Peyer's patch (tissue), 4 donors: ENCODE results near the gene ODAD4.

Source experiments
- CTCF ChIP-seq, 6 experiments: fragments of 450-650 bp in 4 of 6; fragments of 200-600 bp in 2 of 6; sonication (generic) in 1 of 6; IDR thresholded peaks; one replicate each; pipeline ENCODE4 v1.5.1; 2017 to 2019; ENCODE audit warnings: antibody characterized with exemption in 6 of 6, mild to moderate bottlenecking in 3 of 6, moderate library complexity in 1 of 6
- POLR2A ChIP-seq, 2 donors: fragments of 450-650 bp; IDR thresholded peaks; one replicate each; pipeline ENCODE4 v1.5.1; 2017; ENCODE audit warnings: antibody characterized with exemption in 2 of 2, mild to moderate bottlenecking in 2 of 2, moderate library complexity in 2 of 2

DNA sequence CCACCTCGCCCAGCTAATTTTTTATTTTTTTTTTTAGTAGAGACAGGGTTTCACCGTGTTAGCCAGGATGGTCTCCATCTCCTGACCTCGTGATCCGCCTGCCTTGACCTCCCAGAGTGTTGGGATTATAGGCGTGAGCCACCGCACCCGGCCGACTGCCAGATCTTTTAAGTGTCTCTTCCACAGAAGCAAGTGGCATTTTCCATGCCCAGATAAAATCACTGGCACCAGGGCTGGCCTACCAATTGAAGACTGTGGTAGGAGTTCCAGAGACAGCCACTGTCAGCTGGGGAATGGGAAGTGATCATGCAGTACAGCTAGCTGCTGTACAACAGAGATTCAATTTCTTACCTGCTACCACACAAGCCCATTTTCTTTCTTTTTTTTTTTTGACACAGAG is 54.0 kb downstream of the ODAD4 start:
- no peak for TF ChIP-seq POLR2A (IDR thresholded peaks at IDR 0.05)
- no peak for TF ChIP-seq CTCF (IDR thresholded peaks at IDR 0.05)
